Ishikawa (cell line): ENCODE results near the gene PLA2G5.

ENCODE experiments used
- CREB1 ChIP-seq: IDR thresholded peaks from 2 replicates; pipeline ENCODE4 v1.6.1; 2012; ENCODE audit warnings: low read depth
- EGR1 ChIP-seq: IDR thresholded peaks from 2 replicates; pipeline ENCODE4 v1.6.1; 2012
- EP300 ChIP-seq: IDR thresholded peaks from 2 replicates; pipeline ENCODE4 v1.6.1; 2012; ENCODE audit warnings: borderline replicate concordance
- FOXM1 ChIP-seq: IDR thresholded peaks from 2 replicates; pipeline ENCODE4 v1.6.1; 2012; ENCODE audit warnings: low read depth, borderline replicate concordance
- MAX ChIP-seq: IDR thresholded peaks from 2 replicates; pipeline ENCODE4 v1.6.1; 2012
- RAD21 ChIP-seq: IDR thresholded peaks from 2 replicates; pipeline ENCODE4 v1.6.1; 2012; ENCODE audit warnings: low read depth
- REST ChIP-seq: IDR thresholded peaks from 2 replicates; pipeline ENCODE4 v1.6.1; 2012; ENCODE audit warnings: low read depth, mild to moderate bottlenecking
- TAF1 ChIP-seq: IDR thresholded peaks from 2 replicates; pipeline ENCODE4 v1.6.1; 2012; ENCODE audit warnings: low read depth, mild to moderate bottlenecking
- TCF12 ChIP-seq: IDR thresholded peaks from 2 replicates; pipeline ENCODE4 v1.6.1; 2012; ENCODE audit warnings: low read depth
- TEAD4 ChIP-seq: IDR thresholded peaks from 2 replicates; pipeline ENCODE4 v1.6.1; 2012

- TF ChIP-seq RAD21 (no peak), MAX (no peak), TAF1 (no peak), REST (no peak), EP300 (no peak), EGR1 (no peak), TEAD4 (no peak), FOXM1 (no peak), TCF12 (no peak), CREB1 (no peak)
Measured at GRCh38 chr1:20115479-20115878, 45.5 kb downstream of the PLA2G5 start.
